Neural progenitor cell (in vitro differentiated cells): Measurements from ENCODE around the gene TSPAN3.

Experiments
- CTCF ChIP-seq: fragments of 200-600 bp; sonication (generic); IDR thresholded peaks from 2 replicates; pipeline ENCODE4 v1.5.1; 2017; ENCODE audit warnings: antibody characterized with exemption, mild to moderate bottlenecking
- EZH2 ChIP-seq: fragments of 200-600 bp; sonication (generic); IDR thresholded peaks from 2 replicates; pipeline ENCODE4 v1.6.1; 2017; ENCODE audit warnings: antibody characterized with exemption, mild to moderate bottlenecking, moderate library complexity
- EZH2phosphoT487 ChIP-seq: fragments of 200-600 bp; sonication (generic); IDR thresholded peaks from 2 replicates; pipeline ENCODE4 v1.6.1; 2017; ENCODE audit warnings: antibody characterized with exemption

GRCh38 chr15:77115179-77115578, 44.3 kb upstream of the TSPAN3 start:
- no peak for TF ChIP-seq CTCF
- TF ChIP-seq EZH2: no peak
- TF ChIP-seq EZH2phosphoT487: no peak
